ENCODE data around the gene PLAC8.
"Not testable (repeated sequence)": the region's sequence is repeated elsewhere in the genome, so short reads cannot be mapped to it uniquely, and the experiment has no call there.

PLAC8 gene

GRCh38 chr4:83149865-83150652 lies 35.5 kb upstream of the PLAC8 start:
- Histone ChIP-seq H3K4me1 (no peaks in the 10 kb centered on the region), H3K4me3 (ENCODE audit: low read depth, low read length) (no peak overlapping the region), H3K36me3 (no peaks in the 10 kb centered on the region), H3K27me3 (peaks cover 4% of the 10 kb centered on the region; the same call in 1 of the 2 replicates), H3K9me3 (no peaks in the 10 kb centered on the region)
- no peak for TF ChIP-seq CTCF (IDR thresholded peaks at IDR 0.05; ENCODE audit: low read depth, low read length)
- DNase-seq, result no peak

GRCh38 chr4:83146841-83147240 lies 32.3 kb upstream of the PLAC8 start:
- Histone ChIP-seq H3K4me3 (ENCODE audit: low read depth, low read length) (no peak overlapping the region), H3K9me3 (no peaks in the 10 kb centered on the region), H3K27me3 (peaks cover 4% of the 10 kb centered on the region; the same call in 1 of the 2 replicates), H3K4me1 (no peaks in the 10 kb centered on the region), H3K36me3 (no peaks in the 10 kb centered on the region)
- DNase-seq, result no peak
- TF ChIP-seq CTCF (IDR thresholded peaks at IDR 0.05; ENCODE audit: low read depth, low read length), result no peak

GRCh38 chr4:83145776-83146175 lies 31.2 kb upstream of the PLAC8 start:
- H3K36me3 ChIP-seq; DNase-seq; H3K4me1 ChIP-seq; H3K27me3 ChIP-seq; H3K4me3 ChIP-seq (ENCODE audit: low read depth, low read length); H3K9me3 ChIP-seq: not testable (repeated sequence)

GRCh38 chr4:83139514-83140156 lies 25.1 kb upstream of the PLAC8 start:
- DNase-seq, result no peak
- Histone ChIP-seq H3K9me3 (no peaks in the 10 kb centered on the region), H3K4me3 (ENCODE audit: low read depth, low read length) (no peak overlapping the region), H3K27me3 (no peaks in the 10 kb centered on the region), H3K4me1 (no peaks in the 10 kb centered on the region), H3K36me3 (no peaks in the 10 kb centered on the region)
- TF ChIP-seq CTCF (IDR thresholded peaks at IDR 0.05; ENCODE audit: low read depth, low read length), result no peak

- no peak for DNase-seq
- no peaks in the 10 kb centered on the region for H3K36me3 ChIP-seq
- no peaks in the 10 kb centered on the region; the same call in 1 of the 2 replicates for H3K27me3 ChIP-seq
- no peaks in the 10 kb centered on the region for H3K4me1 ChIP-seq
- no peak for TF ChIP-seq CTCF (IDR thresholded peaks at IDR 0.05; ENCODE audit: low read depth, low read length)
- H3K9me3 ChIP-seq, result no peaks in the 10 kb centered on the region
- no peak overlapping the region for H3K4me3 ChIP-seq (ENCODE audit: low read depth, low read length)
These were observed 24.4 kb upstream of the PLAC8 start for GRCh38 chr4:83138946-83139345.

- DNase-seq, result no peak
- no peaks in the 10 kb centered on the region; the same call in 1 of the 2 replicates for H3K27me3 ChIP-seq
- TF ChIP-seq CTCF (IDR thresholded peaks at IDR 0.05; ENCODE audit: low read depth, low read length), result no peak
- H3K36me3 ChIP-seq, result no peaks in the 10 kb centered on the region
- no peak overlapping the region for H3K4me3 ChIP-seq (ENCODE audit: low read depth, low read length)
- H3K9me3 ChIP-seq, result no peaks in the 10 kb centered on the region
- H3K4me1 ChIP-seq, result no peaks in the 10 kb centered on the region
These were observed 17.5 kb upstream of the PLAC8 start for GRCh38 chr4:83132065-83132464.

Measured in BE2C (cell line).